Hematopoietic multipotent progenitor cell treated with erythropoietin and hydrocortisone succinate and interleukin-3 and kit ligand, for 8 days (in vitro differentiated cells): ENCODE results near the gene GPC4.
"Not testable (repeated sequence)": the region's sequence is repeated elsewhere in the genome, so short reads cannot be mapped to it uniquely, and the experiment has no call there.

Experiments
- DNase-seq: peaks from one replicate; pipeline ENCODE4 v3.0.0-alpha.2; 2015

GPC4 gene

DNA sequence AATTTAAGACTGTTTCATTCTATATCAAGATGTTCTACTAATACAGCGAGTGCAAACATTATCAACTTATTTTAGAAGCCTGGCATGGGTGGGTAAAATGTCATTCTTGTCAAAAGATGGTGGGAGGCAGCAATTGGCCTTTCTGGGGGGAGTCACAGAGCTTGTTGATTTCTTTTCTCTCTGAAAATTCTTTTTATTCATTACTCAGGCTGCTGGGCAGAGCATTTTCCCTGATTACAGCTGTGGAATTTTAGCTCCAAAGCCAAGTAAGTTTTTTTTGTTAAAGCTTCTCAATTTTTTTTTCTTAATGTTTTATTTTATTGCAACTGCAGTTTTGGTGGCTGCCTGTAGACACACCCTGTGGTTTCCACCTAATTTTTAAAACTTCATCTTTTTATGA, 50.4 kb downstream of the GPC4 start:
- DNase-seq, result no peak

DNA sequence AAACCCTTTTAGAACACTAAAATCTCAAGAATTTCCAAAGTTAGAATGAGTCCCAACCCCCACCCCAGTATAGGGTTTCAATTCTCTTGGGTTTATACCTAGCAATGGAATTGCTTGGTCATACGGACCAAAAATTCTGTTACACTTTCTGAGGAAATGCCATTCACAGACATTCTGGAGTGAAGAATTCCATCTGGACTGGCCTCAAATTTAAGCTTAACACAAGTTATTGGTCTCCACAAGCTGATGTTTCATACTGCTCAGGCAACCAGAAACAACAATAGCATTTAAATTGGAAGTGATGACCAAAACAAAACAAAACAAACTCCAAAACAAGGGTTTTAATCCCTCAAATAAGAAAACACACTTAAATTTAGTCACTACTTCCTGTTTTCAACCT, 51.1 kb downstream of the GPC4 start:
- DNase-seq, result no peak

DNA sequence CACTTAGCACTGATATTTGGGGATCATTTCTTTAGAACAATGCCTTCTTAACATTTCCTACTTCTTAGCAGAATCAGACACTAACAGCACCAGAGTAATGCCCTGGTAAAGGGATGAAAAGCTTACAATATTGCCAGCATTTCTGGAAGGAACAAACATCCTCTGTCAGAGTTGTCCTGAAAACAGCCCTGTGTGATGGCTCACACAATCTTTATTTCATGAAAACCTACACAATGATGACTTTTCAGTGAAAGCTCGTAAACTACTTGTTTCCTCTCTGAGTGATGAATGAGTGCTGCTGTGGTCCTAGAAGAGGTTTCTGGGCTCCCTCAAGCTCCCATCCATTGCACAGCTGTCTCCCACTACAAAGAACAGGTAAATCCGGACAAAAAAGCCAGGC, 52.8 kb downstream of the GPC4 start:
- DNase-seq, result no peak

DNA sequence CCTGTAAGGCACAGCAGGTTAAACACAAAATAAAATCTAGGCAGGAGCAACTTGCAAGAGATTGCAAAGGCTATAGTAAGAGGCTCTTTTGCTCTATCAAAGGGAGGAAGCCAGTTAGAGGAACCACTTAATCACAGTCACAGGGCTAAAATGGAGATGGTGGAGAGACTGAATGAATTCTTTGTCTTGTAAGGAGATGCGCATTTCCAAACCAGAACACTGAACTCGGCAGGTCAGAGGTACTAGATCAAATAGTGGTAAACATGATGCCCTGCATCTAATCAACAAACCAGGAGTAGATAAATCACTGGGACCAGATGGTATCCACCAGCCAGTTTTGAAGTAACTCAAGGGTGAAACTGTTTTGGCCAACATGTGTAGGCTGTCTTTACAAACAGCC, 55.8 kb downstream of the GPC4 start:
- DNase-seq, result no peak

DNA sequence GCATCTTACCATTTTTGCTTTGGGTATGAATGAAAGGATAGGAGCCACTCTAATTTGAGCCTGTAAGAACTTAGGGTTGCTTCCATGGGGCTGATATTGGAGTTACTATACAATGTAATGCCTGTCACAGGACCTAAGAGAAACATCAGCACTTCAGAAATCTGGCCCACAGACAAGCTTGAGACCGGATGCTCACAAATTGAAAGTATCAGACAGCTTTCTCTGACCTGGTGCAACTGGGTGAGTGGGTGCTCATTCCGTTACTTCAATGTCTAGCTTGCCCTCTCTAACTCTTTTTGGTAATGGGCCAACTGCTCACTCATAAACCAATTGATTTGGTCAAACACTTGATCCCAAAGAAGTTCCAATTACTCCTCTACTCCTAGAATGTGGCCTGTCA, 62.1 kb downstream of the GPC4 start:
- no peak for DNase-seq

DNA sequence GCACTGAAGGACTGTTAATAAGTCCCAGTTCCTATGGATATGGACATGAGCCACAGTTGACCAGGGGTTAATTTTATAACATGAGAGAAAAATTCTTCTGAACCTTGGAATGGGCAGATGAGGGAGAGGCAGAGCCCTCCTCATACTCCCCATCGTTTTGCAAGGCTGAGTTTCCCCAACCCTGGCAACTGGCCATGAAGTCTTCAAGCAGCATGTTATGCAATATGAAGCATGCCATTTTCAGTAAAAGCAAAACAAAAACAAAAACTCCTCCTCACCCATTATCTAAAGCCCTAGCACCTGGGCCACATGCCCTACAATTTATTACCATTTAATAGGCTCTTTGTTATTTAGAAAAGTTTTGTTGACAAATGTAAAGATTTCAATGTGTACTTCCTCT, 64.5 kb downstream of the GPC4 start:
- no peak for DNase-seq

DNA sequence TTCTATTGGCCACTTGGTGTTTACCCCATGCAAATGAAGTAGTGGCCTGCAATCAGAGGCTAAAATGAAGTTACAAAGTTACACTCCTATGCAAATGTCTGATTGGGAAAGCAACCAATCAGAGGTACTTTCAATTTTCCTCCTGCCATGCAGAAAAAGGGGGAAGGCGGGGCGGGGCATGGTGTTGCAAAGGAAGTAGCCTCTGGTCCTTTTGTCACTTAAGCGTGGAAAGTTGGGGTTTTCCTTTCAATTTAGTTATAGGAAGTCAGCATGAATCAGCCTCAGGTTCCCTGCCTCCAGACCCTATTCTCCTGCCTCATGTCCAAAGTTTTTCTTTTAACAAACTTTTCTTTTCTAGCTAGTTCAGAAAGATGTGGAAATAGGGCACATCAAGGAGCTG, 69.3 kb downstream of the GPC4 start:
- DNase-seq, result no peak

DNA sequence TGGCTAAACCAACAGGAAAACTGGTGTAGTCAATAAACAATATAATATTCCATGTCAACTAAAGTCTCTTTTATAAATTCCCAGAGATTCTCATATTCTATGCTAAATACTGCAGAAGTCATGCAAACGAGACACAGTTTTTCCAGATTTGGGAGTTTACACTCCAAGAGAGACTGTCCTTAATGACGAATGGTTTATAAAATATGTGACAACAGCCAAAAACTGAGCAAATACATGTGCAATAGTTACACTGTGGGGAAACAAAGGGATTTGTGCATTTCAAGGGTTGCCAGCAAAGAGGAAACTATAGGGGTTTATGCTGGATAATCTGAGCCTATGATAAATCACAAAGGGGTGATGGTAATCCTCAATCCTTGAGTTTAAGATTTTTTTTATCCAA, 75.7 kb downstream of the GPC4 start:
- DNase-seq, result no peak

DNA sequence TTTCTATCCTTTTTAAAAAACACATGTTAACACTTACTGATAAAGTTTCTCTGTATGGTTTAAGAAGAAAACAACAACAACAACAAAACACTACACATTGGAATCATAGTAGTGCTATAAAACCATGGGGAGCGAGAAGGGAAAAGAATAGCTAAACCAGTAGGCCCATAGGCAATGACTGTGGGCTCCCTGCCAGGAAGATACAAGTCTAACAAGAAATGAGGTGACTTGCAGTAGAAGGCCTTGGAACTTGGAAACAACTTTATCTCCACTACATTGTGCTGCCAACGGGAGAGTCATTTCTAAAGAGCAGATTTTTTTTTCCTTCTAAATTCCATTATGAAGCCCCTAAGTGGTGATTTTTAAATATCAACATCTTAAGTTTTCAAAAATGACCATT, 78.0 kb downstream of the GPC4 start:
- no peak for DNase-seq

DNA sequence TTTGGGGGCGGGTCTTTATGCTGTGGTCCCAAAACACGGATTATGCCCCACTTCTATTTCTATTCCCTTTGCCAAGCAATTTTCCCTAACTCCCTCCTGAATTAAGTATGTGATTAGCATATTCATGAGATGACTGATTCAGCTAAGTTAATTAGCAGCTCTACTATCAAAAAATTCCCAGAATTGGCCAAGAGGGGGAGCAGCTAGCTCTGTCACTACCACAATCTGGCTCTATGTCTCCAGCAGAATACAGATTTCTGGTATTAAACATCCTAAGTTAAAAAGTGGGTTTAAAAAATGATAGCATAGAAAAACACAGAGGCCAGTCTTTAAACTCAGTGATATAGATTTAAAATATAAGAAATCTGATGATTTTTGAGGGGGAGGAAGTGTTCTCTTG, 80.3 kb downstream of the GPC4 start:
- DNase-seq, result peak; percentile 31

DNA sequence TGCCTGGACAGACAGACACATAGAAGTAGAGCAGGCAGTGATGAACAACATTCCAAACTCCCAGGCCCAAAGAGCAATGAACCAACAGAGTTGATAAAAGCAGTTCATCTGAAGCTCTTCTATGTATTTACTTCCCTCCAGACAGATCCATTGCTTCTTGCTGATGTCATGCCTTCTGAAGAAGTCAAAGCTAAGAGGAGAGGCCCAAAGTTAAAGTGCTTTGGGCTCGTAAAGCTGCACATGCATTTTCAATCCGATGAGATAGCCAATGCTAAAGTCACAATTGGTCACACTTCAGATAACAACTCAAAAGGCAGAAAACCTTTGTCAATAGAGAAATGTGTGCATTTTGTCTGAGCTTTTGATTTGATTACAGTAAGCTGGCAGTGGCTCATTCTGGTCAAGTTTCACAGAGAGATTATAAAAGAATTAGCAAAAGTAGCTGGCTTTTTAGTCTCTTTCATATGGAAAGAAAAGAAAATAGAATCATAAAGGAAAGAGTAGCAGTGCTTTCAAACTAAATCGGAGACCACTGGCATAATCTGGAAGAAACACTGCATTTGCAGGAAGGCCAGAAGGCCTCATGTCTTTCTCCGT, 82.0 kb downstream of the GPC4 start:
- DNase-seq, result no peak

DNA sequence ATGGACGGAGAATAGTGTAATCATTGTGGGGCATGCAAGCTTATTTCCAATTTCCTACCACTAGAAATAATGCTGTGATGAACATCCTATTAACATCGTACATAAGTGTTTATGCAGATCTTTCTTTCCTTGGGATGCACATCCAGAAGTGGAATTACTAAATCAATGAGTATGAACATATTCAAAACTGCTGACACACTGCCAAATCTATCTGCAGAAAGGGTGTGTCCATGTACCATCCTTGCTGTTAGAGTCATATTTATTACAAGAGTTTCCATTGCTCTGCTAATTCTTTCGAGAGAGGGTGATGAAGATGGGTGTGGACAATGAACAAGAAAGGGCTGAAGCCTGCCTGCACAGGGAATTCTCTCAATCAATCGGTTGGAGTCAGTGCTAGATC, 82.6 kb downstream of the GPC4 start:
- no peak for DNase-seq

DNA sequence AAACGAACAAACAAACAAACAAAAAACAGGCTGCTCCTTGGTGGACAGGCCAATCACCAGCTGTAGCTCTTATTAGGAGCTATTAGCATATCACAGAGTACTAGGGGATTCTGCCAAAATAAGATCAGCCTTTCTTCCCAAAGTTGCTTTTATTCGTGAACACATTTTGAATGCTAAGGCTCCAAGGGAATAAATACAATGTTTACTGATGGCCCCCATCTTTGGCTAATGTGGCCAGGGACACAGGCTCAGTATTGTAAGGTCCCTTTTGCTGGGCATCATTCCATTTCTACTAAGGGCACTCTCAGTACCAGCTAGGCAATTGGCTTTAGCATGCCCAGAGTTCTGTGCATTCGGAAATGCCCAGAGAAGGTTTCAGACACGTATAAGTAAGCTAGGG, 84.3 kb downstream of the GPC4 start:
- no peak for DNase-seq

DNA sequence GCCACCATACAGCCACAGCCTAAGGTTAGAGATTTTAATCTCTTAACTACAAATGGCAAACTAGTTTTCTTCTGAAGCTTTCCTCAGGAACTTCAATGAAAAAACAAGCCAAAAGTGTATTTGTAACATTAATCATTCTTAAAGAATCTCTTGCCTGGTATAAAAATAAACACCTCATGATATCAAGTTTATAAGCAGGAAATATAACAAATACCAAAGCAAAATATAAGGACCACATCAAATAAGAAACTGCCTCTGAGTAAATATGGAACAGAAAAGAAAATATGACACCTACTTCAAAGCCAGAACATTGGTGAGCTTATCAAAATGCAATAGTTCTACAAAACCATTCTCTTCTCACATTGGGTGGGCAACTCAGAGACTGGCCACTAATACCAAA, 89.9 kb downstream of the GPC4 start:
- no peak for DNase-seq

DNA sequence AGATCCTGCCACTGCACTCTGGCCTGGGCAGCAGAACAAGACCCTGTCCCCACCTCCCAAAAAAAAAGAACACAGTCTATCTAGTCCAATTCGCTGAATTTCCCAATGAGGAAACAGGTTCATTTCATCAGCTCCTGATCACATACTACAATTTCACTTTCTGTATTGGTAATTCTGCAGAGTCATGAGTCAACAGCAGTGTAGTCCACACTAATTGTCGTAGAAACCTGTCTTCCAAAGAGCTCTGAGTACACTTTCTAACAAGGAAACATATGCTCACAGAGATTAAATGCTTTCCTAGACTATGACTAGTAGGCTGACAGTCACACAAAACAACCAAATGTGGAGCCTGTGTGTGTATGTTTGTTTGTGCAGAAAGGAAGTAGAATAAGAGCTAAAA, 91.9 kb downstream of the GPC4 start:
- no peak for DNase-seq

DNA sequence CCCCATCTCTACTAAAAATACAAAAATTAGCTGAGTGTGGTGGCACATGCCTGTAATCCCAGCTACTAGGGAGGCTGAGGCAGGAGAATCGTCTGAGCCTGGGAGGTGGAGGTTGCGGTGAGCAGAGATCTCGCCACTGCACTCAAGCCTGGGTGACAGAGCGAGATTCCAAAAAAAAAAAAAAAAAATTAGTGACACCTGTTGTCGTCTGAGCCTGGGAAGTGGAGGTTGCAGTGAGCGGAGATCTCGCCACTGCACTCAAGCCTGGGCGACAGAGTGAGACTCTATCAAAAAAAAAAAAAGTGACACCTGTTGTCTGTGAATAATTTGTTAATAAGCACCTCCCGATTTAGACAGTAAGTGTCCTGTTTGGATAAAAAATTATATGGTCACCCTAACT, 93.0 kb downstream of the GPC4 start:
- DNase-seq, result not testable (repeated sequence)

DNA sequence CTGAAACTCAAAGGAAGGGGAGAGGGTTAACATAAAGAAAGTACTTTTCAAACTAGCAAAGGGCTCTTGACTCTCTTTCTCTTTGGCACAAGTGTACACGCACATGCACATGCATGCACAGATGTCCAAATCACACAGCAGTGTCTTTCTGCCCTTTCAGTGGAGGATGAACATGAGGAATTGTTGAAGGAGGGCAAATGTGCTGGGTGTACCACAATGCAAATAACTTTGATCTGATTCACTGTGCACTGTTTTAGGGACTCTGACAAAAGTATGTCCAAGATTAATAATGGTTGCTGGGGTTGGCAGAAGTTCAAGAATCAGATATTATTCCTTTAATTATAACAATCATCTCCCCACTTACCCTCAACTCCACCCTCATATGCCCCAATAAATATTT, 93.8 kb downstream of the GPC4 start:
- DNase-seq, result no peak

DNA sequence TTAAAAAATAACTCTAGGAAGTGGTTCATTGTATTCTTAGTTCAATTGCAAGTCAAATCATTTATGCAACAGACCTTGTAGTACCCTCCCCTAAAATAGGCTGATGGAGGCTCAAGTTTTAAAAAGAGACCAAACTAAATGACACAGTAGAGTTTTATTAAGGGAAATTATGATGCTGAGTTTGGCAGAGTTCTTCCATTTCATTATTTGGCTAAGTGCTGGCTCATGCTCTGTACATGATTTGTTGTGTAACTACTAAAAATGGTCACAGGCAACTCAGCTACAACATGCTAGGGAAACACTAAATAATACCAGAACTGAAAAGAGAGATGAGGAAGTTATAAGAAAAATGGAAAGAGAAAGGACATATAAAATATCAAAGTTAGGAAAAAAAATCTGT, 101.0 kb downstream of the GPC4 start:
- DNase-seq, result no peak

DNA sequence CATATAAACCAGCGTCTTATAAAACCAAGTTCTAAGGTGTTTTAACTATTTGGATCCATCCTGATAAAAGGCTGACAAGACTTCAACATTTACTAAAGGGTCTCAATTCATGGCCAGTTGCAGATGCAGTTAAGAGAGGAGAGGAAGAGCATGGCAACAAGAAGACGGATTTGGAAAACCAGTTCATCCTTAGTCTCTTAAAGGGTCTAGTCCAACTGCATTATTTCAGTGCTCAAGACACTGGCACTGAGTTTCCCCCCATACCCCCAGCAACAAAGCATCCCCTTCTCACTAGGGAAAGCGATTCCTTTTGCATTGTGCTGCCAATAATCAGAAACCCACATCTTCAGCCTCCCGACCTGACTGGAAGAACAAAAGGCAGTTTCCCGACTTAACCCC, 106.8 kb downstream of the GPC4 start:
- no peak for DNase-seq

DNA sequence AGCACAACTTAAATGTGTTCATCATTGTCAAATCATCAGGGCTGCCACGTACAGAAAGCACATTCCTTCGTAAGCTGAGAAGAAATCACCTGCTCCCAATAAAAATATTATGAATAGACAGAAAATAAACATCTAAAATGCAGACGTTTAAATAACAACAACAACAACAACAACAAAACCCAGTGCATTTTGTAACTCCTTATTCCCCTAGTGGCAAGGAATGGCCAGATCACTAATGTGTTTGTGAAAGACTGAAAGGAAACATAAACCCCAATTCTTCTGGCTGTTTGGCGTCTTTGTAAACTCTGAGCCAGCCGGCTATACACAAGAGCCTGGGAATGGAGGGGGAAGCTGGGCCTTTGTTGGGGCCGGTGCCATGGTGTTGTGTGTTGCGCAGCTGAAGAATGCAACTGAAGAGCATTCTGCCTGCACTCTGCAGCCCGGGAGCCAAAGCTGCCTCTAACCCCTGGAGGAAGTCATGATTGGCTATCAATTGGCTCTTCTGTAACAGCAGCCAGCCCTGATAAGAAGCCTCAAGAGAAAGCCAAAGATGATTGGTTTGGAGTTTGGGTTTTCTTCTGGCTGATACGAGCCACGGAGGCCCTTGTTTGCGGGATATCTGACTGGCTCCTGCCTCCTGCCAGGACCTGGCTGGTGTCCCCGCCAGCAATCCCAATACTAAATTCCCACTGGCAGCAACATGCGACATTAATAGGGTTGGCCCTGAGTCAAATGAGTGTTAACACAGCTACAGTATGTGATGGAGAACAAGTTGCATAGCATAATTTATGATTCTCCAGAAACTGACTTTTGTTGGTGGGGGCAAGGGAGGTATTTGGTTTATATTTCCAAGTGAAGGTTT, 107.4 kb downstream of the GPC4 start:
- DNase-seq, result no peak

DNA sequence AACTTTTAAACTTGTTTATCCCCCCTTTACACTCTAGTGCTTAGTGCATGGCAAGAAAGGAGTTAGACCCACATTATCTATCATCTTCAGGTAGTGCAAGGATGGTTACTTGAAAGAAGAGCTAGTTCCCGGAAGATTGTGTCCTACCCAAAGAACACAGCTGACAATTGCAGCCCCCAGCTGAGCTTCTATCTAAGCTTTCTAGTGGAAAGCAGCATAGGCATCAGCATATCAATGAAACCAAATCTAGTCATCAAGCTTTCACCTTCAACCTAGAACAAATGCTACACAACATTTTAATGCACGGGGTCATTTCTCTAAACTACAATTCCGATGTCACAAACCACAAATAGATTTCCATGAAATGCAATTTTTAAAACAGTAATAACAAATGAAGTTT, 108.2 kb downstream of the GPC4 start:
- no peak for DNase-seq

DNA sequence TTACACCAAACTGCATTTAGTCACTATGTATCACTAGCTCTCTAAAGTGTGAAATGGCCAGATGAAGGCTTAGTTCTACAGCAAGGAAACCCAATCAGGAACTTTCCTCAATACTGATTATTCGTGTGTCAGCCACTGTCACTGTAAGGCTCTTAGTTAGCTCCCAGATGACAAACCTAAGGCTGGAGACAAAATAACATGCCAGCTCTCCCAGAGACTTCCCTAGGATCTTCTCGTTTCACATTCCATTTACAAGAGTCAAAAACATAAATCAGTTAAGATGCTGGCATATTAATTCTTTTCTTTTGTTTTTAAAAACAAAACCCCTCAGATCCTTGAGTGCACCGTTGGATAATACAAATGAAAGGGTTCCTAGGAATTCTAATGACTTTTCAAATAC, 109.0 kb downstream of the GPC4 start:
- no peak for DNase-seq

DNA sequence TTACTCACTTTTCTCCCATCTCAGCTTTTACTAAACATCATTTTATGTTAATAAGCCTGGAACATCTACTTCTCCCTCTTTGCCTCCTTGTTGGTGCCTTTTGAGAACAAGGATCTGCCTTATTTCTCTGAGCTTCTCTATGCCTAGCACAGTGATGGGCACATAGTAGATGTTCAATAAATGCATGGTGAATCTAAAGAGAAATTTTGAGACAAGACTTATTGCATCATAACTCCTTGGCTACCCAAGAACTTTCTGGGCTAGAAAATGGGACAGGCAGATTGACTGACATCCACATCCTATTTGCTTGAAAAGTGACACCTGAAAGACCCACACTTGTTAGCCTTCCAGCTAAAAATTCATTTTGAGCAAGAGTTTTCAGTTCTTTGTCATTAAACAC, 109.9 kb downstream of the GPC4 start:
- no peak for DNase-seq

DNA sequence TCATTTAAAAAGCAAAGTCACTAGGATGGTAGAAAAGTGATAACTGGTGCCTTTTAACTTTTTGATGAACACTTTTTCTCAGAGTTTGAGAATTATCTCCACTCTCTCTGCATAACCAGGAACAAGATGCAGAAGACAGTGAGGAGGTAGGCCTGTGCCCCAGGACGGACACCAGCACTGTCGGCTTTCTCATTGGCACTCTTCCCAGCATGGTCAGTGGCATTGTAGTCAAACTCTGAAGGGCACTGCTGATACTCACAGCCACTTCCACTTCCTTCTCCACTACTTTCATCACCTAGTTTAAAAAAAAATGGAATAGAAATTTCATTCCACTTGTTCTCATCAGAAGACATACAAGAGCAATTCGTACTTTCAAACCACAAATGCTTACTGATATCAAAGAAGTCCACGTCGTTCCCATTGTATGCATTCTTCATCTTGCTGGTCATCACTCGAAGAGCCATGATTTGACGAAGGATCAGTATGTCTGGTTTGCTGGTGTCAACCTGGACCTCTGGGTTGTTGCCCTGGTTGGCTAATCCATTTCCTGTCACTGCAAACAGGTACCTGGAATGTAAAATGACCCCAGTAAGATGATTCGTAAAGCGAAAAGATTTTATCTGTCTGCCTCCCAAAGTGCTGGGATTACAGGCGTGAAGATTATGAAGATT, 112.4 kb downstream of the GPC4 start:
- no peak for DNase-seq
